Mucosa of stomach (tissue), 1 donor: ENCODE results near the gene CERS1.

Experiments
- H3K27me3 ChIP-seq: one replicate; pipeline ENCODE4 v1.7.0; 2013; ENCODE audit warnings: mild to moderate bottlenecking, low read length; ENCODE audit not compliant: control insufficient read depth, insufficient read depth
- H3K36me3 ChIP-seq: one replicate; pipeline ENCODE4 v1.7.0; 2013; ENCODE audit warnings: low read length; ENCODE audit not compliant: control insufficient read depth, insufficient read depth
- H3K4me1 ChIP-seq: one replicate; pipeline ENCODE4 v1.7.0; 2013; ENCODE audit warnings: mild to moderate bottlenecking, low read length; ENCODE audit not compliant: control insufficient read depth, insufficient read depth
- H3K4me3 ChIP-seq: one replicate; pipeline ENCODE4 v1.7.0; 2013; ENCODE audit warnings: low read length
- H3K9ac ChIP-seq: one replicate; pipeline ENCODE4 v1.7.0; 2013; ENCODE audit warnings: mild to moderate bottlenecking, low read length, moderate library complexity
- H3K9me3 ChIP-seq: one replicate; pipeline ENCODE4 v1.7.0; 2013; ENCODE audit warnings: mild to moderate bottlenecking, low read length, moderate library complexity; ENCODE audit not compliant: control insufficient read depth
- donor health status: Pancreatic carcinoma.

The CERS1 gene

GRCh38 chr19:18871543-18871942, 24.4 kb downstream of the CERS1 start:
- Histone ChIP-seq H3K4me1 (peaks cover 4% of the 10 kb centered on the region), H3K36me3 (peaks cover 4% of the 10 kb centered on the region), H3K9me3 (no peaks in the 10 kb centered on the region), H3K9ac (no peak overlapping the region), H3K4me3 (no peak overlapping the region), H3K27me3 (no peaks in the 10 kb centered on the region)

GRCh38 chr19:18870531-18871172, 25.3 kb downstream of the CERS1 start:
- Histone ChIP-seq H3K4me1 (peaks cover 4% of the 10 kb centered on the region), H3K36me3 (peaks cover 8% of the 10 kb centered on the region), H3K9me3 (no peaks in the 10 kb centered on the region), H3K4me3 (no peak overlapping the region), H3K27me3 (no peaks in the 10 kb centered on the region), H3K9ac (no peak overlapping the region)

GRCh38 chr19:18869781-18870530, 26.0 kb downstream of the CERS1 start:
- Histone ChIP-seq H3K36me3 (peaks cover 9% of the 10 kb centered on the region), H3K9me3 (no peaks in the 10 kb centered on the region), H3K4me3 (no peak overlapping the region), H3K4me1 (peaks cover 4% of the 10 kb centered on the region), H3K27me3 (no peaks in the 10 kb centered on the region), H3K9ac (no peak overlapping the region)

- Histone ChIP-seq H3K4me1 (peaks cover 4% of the 10 kb centered on the region), H3K27me3 (no peaks in the 10 kb centered on the region), H3K4me3 (no peak overlapping the region), H3K9me3 (no peaks in the 10 kb centered on the region), H3K9ac (no peak overlapping the region), H3K36me3 (peaks cover 9% of the 10 kb centered on the region)
These were observed 26.8 kb downstream of the CERS1 start for GRCh38 chr19:18869023-18869618.

GRCh38 chr19:18868380-18869022, 27.5 kb downstream of the CERS1 start:
- no peak overlapping the region for H3K9ac ChIP-seq
- H3K4me3 ChIP-seq, result no peak overlapping the region

GRCh38 chr19:18867751-18868150, 28.2 kb downstream of the CERS1 start:
- H3K9ac ChIP-seq, result no peak overlapping the region
- H3K9me3 ChIP-seq, result no peaks in the 10 kb centered on the region
- H3K36me3 ChIP-seq, result peaks cover 15% of the 10 kb centered on the region
- no peak overlapping the region for H3K4me3 ChIP-seq
- H3K4me1 ChIP-seq, result peaks cover 4% of the 10 kb centered on the region
- H3K27me3 ChIP-seq, result no peaks in the 10 kb centered on the region

More at GRCh38 chr19:18868380-18869022, 27.5 kb downstream of the CERS1 start:
- H3K9me3 ChIP-seq, result no peaks in the 10 kb centered on the region
- peaks cover 9% of the 10 kb centered on the region for H3K36me3 ChIP-seq
- no peaks in the 10 kb centered on the region for H3K27me3 ChIP-seq
- peaks cover 4% of the 10 kb centered on the region for H3K4me1 ChIP-seq

- Histone ChIP-seq H3K27me3 (no peaks in the 10 kb centered on the region), H3K36me3 (peaks cover 20% of the 10 kb centered on the region), H3K4me1 (peaks cover 4% of the 10 kb centered on the region), H3K9me3 (no peaks in the 10 kb centered on the region), H3K4me3 (no peak overlapping the region), H3K9ac (no peak overlapping the region)
These were observed 28.8 kb downstream of the CERS1 start for GRCh38 chr19:18867199-18867598.

GRCh38 chr19:18866800-18867123, 29.2 kb downstream of the CERS1 start:
- H3K4me3 ChIP-seq, result no peak overlapping the region
- peaks cover 24% of the 10 kb centered on the region for H3K36me3 ChIP-seq
- H3K4me1 ChIP-seq, result peaks cover 4% of the 10 kb centered on the region
- H3K9me3 ChIP-seq, result no peaks in the 10 kb centered on the region
- no peak overlapping the region for H3K9ac ChIP-seq
- H3K27me3 ChIP-seq, result no peaks in the 10 kb centered on the region

- Histone ChIP-seq H3K9me3 (no peaks in the 10 kb centered on the region), H3K36me3 (peaks cover 29% of the 10 kb centered on the region), H3K4me1 (peaks cover 6% of the 10 kb centered on the region), H3K9ac (no peak overlapping the region), H3K4me3 (no peak overlapping the region), H3K27me3 (no peaks in the 10 kb centered on the region)
These were observed 29.8 kb downstream of the CERS1 start for GRCh38 chr19:18865973-18866799.

GRCh38 chr19:18865106-18865972, 30.6 kb downstream of the CERS1 start:
- H3K36me3 ChIP-seq, result peaks cover 37% of the 10 kb centered on the region
- H3K4me1 ChIP-seq, result peaks cover 5% of the 10 kb centered on the region
- no peaks in the 10 kb centered on the region for H3K9me3 ChIP-seq
- no peak overlapping the region for H3K4me3 ChIP-seq
- no peaks in the 10 kb centered on the region for H3K27me3 ChIP-seq
- H3K9ac ChIP-seq, result no peak overlapping the region

GRCh38 chr19:18863843-18864362, 32.1 kb downstream of the CERS1 start:
- Histone ChIP-seq H3K9me3 (no peaks in the 10 kb centered on the region), H3K27me3 (no peaks in the 10 kb centered on the region), H3K36me3 (peaks cover 51% of the 10 kb centered on the region), H3K9ac (no peak overlapping the region), H3K4me3 (no peak overlapping the region), H3K4me1 (peaks cover 5% of the 10 kb centered on the region)
